Fibroblast of skin of abdomen (primary cell): Measurements from ENCODE around the gene CD1D. TPM values are rescaled to one million over a fixed set of nuclear protein-coding genes. Genes with fewer than 3 reads are reported as not detected.
A peak's percentile ranks its signal among the peaks of the same experiment; 100 is the strongest.
"Not testable (repeated sequence)": the region's sequence is repeated elsewhere in the genome, so short reads cannot be mapped to it uniquely, and the experiment has no call there.

Experiments used
- DNase-seq: peaks from one replicate; pipeline ENCODE4 v3.0.0-alpha.2; 2013
- polyA plus RNA-seq, 2 experiments: library from polyadenylated mRNA; unstranded; fragments of 120-200 nt; gene quantifications; one replicate each; pipeline ENCODE4 v1.2.1, GENCODE V29; 2013; ENCODE audit not compliant: insufficient read length in 2 of 2

Gene CD1D
- not detected for polyA plus RNA-seq (2013, experiment 1 of 2; ENCODE audit: insufficient read length)
- polyA plus RNA-seq (2013, experiment 2 of 2; ENCODE audit: insufficient read length): 0.05 TPM

GRCh38 chr1:158180741-158181576 is at the start of gene CD1D:
CD1D (plus strand) TSS chr1:158180895; CDS start chr1:158181102, 207 bp downstream.
- DNase-seq: no peak

GRCh38 chr1:158131217-158131616 is 49.5 kb upstream of the CD1D start:
- no peak for DNase-seq

- DNase-seq: no peak
Measured at GRCh38 chr1:158140764-158141192, 39.9 kb upstream of the CD1D start.

GRCh38 chr1:158145173-158145719 is 35.4 kb upstream of the CD1D start:
- DNase-seq: no peak

GRCh38 chr1:158146165-158146564 is 34.5 kb upstream of the CD1D start:
- no peak for DNase-seq

GRCh38 chr1:158146739-158147138 is 34.0 kb upstream of the CD1D start:
- DNase-seq: no peak

- DNase-seq: no peak
Measured at GRCh38 chr1:158147401-158147800, 33.3 kb upstream of the CD1D start.

GRCh38 chr1:158147869-158148268 is 32.8 kb upstream of the CD1D start:
- no peak for DNase-seq

- no peak for DNase-seq
Measured at GRCh38 chr1:158148468-158148867, 32.2 kb upstream of the CD1D start.

GRCh38 chr1:158149175-158149574 is 31.5 kb upstream of the CD1D start:
- DNase-seq: no peak

- peak; percentile 97 for DNase-seq
Measured at GRCh38 chr1:158149577-158150269, 31.0 kb upstream of the CD1D start.

- no peak for DNase-seq
Measured at GRCh38 chr1:158150523-158150922, 30.2 kb upstream of the CD1D start.

- no peak for DNase-seq
Measured at GRCh38 chr1:158153179-158153578, 27.5 kb upstream of the CD1D start.

- no peak for DNase-seq
Measured at GRCh38 chr1:158153746-158154444, 26.8 kb upstream of the CD1D start.

GRCh38 chr1:158154501-158154900 is 26.2 kb upstream of the CD1D start:
- no peak for DNase-seq

- no peak for DNase-seq
Measured at GRCh38 chr1:158155673-158156072, 25.0 kb upstream of the CD1D start.

- DNase-seq: no peak
Measured at GRCh38 chr1:158159597-158159996, 21.1 kb upstream of the CD1D start.

GRCh38 chr1:158161446-158161845 is 19.2 kb upstream of the CD1D start:
- no peak for DNase-seq

- no peak for DNase-seq
Measured at GRCh38 chr1:158163000-158163947, 17.4 kb upstream of the CD1D start.

- DNase-seq: no peak
Measured at GRCh38 chr1:158169105-158169504, 11.6 kb upstream of the CD1D start.

GRCh38 chr1:158175915-158176314 is 4.8 kb upstream of the CD1D start:
- not testable (repeated sequence) for DNase-seq

- DNase-seq: no peak
Measured at GRCh38 chr1:158176399-158176798, 4.3 kb upstream of the CD1D start.
